Medulla oblongata (tissue), 1 donor: ENCODE measurements around the gene CNGA3.

Experiments used
- DNase-seq: peaks from one replicate; pipeline ENCODE4 v3.0.0-alpha.2; 2015; ENCODE audit errors: extremely low spot score

The CNGA3 gene

GRCh38 chr2:98441706-98442450 is 95.6 kb downstream of the CNGA3 start:
- DNase-seq: no peak

GRCh38 chr2:98442488-98442887 is 96.2 kb downstream of the CNGA3 start:
- DNase-seq: no peak

- DNase-seq: peak; percentile 79
Measured at GRCh38 chr2:98444436-98445176, 98.3 kb downstream of the CNGA3 start, which contains the start of gene INPP4A. TSS of gene INPP4A (plus strand) at chr2:98444858. CDS start at chr2:98520049, 75,191 bp downstream.

- no peak for DNase-seq
Measured at GRCh38 chr2:98445177-98445682, 99.0 kb downstream of the CNGA3 start.

GRCh38 chr2:98445683-98446581 is 99.7 kb downstream of the CNGA3 start:
- DNase-seq: peak; percentile 41

- DNase-seq: peak; percentile 47
Measured at GRCh38 chr2:98446850-98447249, 100.6 kb downstream of the CNGA3 start.
